ENCODE data around the gene CRTAP. TPM values are rescaled to one million over a fixed set of nuclear protein-coding genes. Genes with fewer than 3 reads are reported as not detected.
"Not testable (repeated sequence)": the region's sequence is repeated elsewhere in the genome, so short reads cannot be mapped to it uniquely, and the experiment has no call there.

The CRTAP gene
- polyA plus RNA-seq (ENCODE audit: insufficient read length in 10 of 10), result 100 to 1,000 TPM; 152 to 235 (median 192) TPM
- long read RNA-seq, donor 1, full-length matches to known transcripts, result 30 of 30 reads
- long read RNA-seq, donor 1, partial matches to known transcripts, result 0 of 30 reads
- long read RNA-seq, donor 1, other reads (novel, unspliced or antisense), result 0 of 30 reads
- long read RNA-seq, donor 2, full-length matches to known transcripts, result 12 of 12 reads
- long read RNA-seq, donor 2, partial matches to known transcripts, result 0 of 12 reads
- long read RNA-seq, donor 2, other reads (novel, unspliced or antisense), result 0 of 12 reads
- long read RNA-seq, donor 3, result 0 reads
- long read RNA-seq, donor 4, full-length matches to known transcripts, result 25 of 37 reads
- long read RNA-seq, donor 4, partial matches to known transcripts, result 7 of 37 reads
- long read RNA-seq, donor 4, other reads (novel, unspliced or antisense), result 5 of 37 reads
- long read RNA-seq, donor 5, full-length matches to known transcripts, result 28 of 36 reads
- long read RNA-seq, donor 5, partial matches to known transcripts, result 8 of 36 reads
- long read RNA-seq, donor 5, other reads (novel, unspliced or antisense), result 0 of 36 reads
- long read RNA-seq, donor 6, full-length matches to known transcripts, result 26 of 42 reads
- long read RNA-seq, donor 6, partial matches to known transcripts, result 5 of 42 reads
- long read RNA-seq, donor 6, other reads (novel, unspliced or antisense), result 11 of 42 reads
- long read RNA-seq, donor 7, full-length matches to known transcripts, result 18 of 18 reads
- long read RNA-seq, donor 7, partial matches to known transcripts, result 0 of 18 reads
- long read RNA-seq, donor 7, other reads (novel, unspliced or antisense), result 0 of 18 reads
- long read RNA-seq, donor 8, full-length matches to known transcripts, result 25 of 32 reads
- long read RNA-seq, donor 8, partial matches to known transcripts, result 7 of 32 reads
- long read RNA-seq, donor 8, other reads (novel, unspliced or antisense), result 0 of 32 reads
- long read RNA-seq, donor 9, full-length matches to known transcripts, result 3 of 3 reads
- long read RNA-seq, donor 9, partial matches to known transcripts, result 0 of 3 reads
- long read RNA-seq, donor 9, other reads (novel, unspliced or antisense), result 0 of 3 reads

GRCh38 chr3:33113772-33114621 is at the start of gene CRTAP:
Gene CRTAP (plus strand): TSS chr3:33114014. CDS start chr3:33114078, 64 bp downstream.
- peak; percentile 91 to 97 (median 92) for DNase-seq

- DNase-seq, result no peak
These were observed 48.9 kb upstream of the CRTAP start for GRCh38 chr3:33064929-33065328.

- no peak for DNase-seq
These were observed 46.3 kb upstream of the CRTAP start for GRCh38 chr3:33067484-33067883.

GRCh38 chr3:33069862-33070261 is 44.0 kb upstream of the CRTAP start:
- peak; percentile 15 to 59 (median 18) for DNase-seq

- no peak for DNase-seq
These were observed 42.6 kb upstream of the CRTAP start for GRCh38 chr3:33071181-33071580.

GRCh38 chr3:33071946-33072345 is 41.9 kb upstream of the CRTAP start:
- DNase-seq, result no peak

- DNase-seq, result peak; percentile 49 to 58 (median 51)
These were observed 39.4 kb upstream of the CRTAP start for GRCh38 chr3:33074217-33075067.

GRCh38 chr3:33075995-33076394 is 37.8 kb upstream of the CRTAP start:
- no peak for DNase-seq

GRCh38 chr3:33076952-33077351 is 36.9 kb upstream of the CRTAP start:
- DNase-seq, result no peak

GRCh38 chr3:33077976-33078375 is 35.8 kb upstream of the CRTAP start:
- no peak for DNase-seq

- not testable (repeated sequence) for DNase-seq
These were observed 34.0 kb upstream of the CRTAP start for GRCh38 chr3:33079813-33080212.

- no peak for DNase-seq
These were observed 32.0 kb upstream of the CRTAP start for GRCh38 chr3:33081812-33082211.

- DNase-seq, result no peak
These were observed 29.9 kb upstream of the CRTAP start for GRCh38 chr3:33083958-33084357.

- no peak for DNase-seq
These were observed 25.1 kb upstream of the CRTAP start for GRCh38 chr3:33088691-33089090.

GRCh38 chr3:33089515-33089914 is 24.3 kb upstream of the CRTAP start:
- DNase-seq, result no peak

GRCh38 chr3:33091746-33092145 is 22.1 kb upstream of the CRTAP start:
- DNase-seq, result no peak

- DNase-seq, result no peak
These were observed 21.1 kb upstream of the CRTAP start for GRCh38 chr3:33092496-33093254.

- DNase-seq, result no peak
These were observed 20.0 kb upstream of the CRTAP start for GRCh38 chr3:33093847-33094246.

GRCh38 chr3:33095436-33095835 is 18.4 kb upstream of the CRTAP start:
- no peak for DNase-seq
